HG03045 (cell line): ENCODE measurements around the gene PGBD2.
"Not testable (repeated sequence)": the region's sequence is repeated elsewhere in the genome, so short reads cannot be mapped to it uniquely, and the experiment has no call there.

ENCODE experiments used
- ATAC-seq: cut with Tn5 transposase; IDR thresholded peaks from one replicate; pipeline ENCODE4 v1.9.1; 2021; ENCODE audit warnings: mild to moderate bottlenecking, moderate library complexity; ENCODE audit not compliant: unreplicated experiment

The PGBD2 gene

DNA sequence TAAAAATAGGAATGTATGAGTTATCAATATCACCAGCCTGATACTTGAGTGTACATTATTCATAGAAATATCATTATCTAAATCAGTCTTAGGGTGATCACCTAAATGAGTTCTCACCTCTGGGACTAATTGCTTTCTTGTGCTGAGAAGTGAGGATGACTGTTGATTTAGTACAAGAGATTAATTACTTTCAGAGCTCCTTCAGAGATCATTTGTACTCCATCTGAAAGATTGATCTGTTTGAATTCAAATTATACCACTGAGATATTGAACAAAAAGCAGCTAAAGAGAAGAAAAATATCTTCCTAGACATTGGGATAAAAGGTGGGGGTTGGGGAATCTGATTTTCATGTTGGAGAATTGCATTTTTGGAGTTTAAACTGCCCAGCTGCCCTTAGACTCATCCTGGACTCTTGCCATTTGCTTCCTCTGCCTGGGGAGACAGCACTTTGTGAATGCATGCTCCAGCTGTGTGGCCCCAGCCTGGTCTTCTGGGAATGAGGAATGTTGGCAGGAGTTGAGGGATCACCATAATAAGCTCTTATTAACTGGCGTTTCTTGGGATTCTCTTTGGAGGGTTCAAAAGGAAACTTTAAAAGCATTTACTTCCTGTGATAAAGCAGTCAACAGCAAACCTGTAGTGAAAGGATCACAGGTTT is 19.7 kb upstream of the PGBD2 start:
- ATAC-seq, result no peak

DNA sequence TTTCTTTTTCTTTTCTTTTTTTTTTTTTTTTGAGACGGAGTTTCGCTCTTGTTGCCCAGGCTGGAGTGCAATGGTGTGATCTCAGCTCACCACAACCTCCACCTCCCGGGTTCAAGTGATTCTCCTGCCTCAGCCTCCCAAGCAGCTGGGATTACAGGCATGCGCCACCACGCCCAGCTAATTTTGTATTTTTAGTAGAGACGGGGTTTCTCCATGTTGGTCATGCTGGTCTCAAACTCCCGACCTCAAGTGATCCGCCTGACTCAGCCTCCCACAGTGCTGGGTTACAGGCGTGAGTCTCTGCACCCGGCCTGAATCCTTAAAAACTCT is 16.2 kb upstream of the PGBD2 start:
- not testable (repeated sequence) for ATAC-seq

DNA sequence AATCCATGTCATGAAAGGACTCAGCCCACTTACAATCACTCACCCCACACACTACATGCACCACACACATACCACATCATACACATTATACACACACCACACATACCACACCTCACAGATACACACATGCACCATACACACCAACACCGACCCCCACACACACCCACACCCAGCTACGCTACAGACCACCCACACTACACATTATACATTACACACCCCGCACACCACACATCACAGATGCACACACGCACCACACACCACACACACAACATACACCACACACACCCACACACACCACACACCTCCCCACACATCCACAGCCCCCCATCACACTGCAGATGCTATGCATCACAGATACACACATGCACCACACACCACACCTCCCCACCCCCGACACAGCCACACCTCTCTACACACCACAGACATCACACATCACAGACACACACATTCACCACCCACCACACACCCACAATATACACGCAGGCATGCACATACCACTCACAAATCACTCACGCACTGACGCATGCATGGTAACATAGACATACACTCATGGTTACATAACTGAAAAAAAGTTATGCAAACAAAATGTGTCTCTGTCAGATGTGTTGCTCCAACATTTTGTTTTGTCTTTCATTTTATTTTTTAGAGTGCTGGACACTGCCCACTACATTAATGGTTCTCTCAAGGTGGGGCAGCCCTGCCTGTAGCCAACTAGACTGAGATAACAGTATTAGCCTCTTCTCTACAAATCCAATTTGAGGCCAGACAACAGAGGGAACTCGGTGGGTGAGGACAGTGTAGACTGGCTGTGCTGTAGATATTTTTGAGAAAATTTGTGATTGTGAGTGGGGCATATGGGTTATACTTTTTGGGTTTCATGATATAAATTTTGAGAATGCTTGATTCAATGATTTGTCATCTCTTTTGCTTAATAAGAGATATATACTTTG is 15.2 kb upstream of the PGBD2 start:
- no peak for ATAC-seq

DNA sequence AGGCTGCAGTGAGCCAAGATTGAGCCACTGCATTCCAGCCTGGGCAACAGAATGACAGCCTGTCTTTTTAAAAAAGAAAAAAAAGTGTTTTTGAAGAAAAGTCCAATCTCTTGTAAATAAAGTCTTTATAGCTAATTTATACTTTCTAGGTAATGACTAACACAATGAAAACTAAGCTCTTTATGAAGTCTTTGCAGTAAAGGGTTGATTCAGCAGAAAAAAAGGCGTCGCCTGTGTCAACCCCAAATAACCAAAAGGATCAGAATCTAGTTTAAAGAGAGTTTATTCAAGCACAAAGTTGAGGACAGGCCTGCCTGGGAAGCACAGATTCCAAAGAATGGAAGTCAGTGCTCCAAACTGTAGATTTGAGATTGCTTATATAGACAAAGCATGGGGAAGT is 14.3 kb upstream of the PGBD2 start:
- no peak for ATAC-seq

DNA sequence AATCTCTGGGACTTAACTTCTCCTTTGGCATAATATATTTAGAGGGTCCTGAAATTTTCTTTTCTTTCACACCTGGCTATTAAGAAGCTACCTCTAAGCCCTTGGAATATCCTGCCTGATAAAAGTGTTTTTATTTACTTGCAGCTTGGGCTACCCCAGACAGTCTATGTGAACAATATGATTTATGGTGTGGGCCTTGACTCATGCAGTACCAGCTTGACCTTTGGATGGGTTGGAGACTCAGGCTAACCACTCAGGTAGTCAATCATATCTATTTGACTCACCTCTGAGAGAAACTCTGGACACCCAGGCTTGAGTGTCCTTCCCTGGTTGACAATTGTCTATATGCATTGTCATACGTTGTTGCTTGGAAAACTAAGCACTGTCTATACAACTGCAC is 13.4 kb upstream of the PGBD2 start:
- ATAC-seq, result no peak

DNA sequence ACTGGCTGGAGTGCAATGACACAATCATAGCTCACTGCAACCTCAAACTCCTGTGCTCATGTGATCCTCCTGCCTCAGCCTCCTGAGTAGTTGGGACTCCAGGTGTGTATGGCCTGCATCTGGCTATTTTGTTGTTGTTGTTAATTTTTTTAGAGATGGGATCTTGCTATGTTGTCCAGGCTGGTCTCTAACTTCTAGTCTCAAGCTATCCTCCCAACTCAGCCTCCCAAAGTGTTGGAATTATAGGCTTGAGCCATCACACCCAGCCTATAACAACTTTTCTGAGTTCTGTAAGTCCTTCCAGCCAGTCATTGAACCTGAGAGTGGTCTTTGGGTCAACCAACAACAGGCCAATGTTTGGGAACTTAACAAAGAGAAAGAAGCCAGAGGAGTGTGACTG is 11.2 kb upstream of the PGBD2 start:
- ATAC-seq, result no peak

DNA sequence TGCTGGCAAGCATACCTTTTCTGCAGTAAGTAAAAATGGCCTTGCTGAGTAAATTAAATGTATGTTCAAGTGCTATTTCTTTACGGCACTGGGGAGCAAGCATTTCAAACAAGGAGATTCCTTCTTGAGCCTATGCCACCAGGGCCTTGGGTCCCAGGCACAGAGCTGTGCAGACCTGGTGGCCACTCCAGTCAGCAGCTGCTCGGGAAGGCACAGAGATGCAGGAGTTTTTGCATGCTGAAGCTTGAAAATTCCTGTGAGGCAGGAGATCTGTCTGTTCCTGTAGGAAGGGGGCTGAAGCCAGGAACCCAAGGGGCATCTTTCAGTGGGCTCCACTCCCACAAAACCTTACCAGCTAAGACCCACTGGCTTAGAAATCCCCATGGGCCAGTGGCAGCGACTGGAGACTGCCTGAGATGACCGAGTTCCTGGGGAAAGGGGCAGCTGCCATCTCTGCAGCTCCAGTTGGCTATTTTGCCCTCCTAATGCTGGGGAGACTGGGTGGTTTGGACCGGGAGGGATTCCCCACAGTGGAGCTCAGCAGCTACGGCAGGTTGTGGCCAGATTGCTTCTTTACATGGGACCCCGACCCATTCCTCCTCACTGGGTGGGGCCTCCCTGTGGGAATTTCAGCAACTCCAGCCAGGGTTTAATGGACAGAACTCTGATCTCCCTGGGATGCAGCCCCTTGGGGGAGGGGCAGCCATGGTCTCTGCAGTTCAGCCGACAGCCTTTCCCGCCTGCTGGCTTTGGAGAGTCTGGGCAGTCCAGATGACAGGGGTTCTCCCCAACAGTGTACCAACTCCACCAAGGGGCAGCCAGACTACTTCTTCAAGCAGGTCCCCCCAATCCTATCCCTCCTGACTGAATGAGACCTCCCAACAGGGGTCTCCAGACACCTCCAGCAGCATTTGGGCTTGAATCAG is 8.4 kb upstream of the PGBD2 start:
- ATAC-seq, result no peak

DNA sequence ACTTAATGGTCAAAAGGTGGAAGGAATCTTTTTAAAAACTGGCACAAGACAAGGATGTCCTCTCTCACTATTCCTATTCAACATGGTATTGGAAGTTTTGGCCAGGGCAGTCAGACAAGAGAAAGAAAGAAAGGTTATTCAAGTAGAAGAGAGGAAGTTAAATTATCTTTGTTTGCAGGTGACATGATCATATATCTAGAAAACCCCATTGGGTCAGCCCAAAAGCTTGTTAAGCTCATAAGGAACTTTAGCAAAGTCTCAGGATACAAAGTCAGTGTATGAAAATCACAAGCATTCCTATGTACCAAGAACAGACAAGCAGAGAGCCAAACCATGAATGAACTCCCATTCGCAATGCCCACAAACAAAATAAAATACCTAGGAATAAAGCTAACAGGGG is 5.4 kb upstream of the PGBD2 start:
- ATAC-seq, result no peak

DNA sequence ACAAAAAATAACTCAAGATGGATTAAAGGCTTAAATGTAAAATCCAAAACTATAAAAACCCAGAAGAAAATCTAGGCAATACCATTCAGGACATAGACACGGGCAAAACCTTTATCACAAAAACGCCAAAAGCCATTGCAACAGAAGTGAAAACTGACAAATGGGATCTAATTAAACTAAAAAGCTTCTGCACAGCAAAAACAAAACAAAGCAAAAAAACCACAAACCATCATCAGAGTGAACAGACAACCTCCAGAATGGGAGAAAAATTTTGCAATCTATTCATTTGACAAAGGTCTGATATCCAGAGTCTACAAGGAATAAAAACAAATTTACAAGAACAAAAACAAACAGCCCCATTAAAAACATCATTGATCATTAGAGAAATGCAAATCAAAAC is 4.5 kb upstream of the PGBD2 start:
- no peak for ATAC-seq

DNA sequence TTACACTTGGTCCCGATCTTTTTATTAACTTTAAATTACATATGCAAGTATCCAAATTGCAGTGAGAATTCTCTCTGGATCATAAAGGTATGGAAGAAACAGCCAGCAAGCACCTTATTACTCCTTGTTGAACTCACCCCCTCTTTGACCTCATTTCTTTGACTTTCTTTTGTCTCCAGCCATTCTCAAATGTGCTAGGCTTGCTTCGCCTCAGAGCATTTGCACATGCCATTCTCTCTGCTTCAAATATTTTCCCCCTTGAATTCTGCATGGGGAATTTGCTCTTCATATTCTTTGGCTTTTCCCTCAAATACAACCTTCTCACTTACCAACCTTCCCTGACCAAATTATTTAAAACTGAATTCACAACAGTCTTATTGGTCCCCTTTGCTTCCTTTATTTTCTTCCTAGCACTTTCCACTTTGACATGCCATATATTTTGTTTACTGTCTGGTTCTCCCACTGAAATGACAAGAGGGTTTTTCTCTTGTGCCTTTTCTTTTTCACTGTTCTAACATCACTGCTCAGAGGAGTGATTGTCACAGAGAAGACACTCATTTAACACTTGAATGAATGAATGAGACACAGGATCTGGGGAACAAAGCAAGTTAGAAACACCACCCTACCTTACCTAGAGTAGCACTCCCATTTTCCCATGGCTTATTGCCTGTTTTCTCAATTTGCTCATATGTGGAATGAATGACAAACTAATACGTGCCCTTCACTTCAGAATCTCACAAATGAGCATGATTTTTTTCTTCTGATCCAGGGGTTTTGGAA is 1.4 kb upstream of the PGBD2 start:
- ATAC-seq, result no peak

DNA sequence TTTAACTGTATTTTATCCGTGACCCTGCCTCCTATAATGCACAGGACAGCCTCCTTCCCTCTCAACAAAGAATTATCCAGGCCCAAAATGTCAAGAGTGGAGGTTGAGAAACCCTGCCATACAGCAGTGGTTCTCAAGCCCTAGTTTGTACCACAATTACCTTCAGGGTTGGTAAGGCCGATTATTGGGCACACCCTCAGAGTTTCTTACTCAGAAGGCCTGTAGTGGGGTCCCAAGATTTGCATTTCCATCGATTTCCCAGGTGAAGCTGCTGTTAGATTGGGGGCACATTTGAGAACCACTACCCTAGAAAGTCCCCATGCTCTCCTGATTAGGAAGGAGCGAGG is 400 bp upstream of the PGBD2 start:
- ATAC-seq, result no peak

DNA sequence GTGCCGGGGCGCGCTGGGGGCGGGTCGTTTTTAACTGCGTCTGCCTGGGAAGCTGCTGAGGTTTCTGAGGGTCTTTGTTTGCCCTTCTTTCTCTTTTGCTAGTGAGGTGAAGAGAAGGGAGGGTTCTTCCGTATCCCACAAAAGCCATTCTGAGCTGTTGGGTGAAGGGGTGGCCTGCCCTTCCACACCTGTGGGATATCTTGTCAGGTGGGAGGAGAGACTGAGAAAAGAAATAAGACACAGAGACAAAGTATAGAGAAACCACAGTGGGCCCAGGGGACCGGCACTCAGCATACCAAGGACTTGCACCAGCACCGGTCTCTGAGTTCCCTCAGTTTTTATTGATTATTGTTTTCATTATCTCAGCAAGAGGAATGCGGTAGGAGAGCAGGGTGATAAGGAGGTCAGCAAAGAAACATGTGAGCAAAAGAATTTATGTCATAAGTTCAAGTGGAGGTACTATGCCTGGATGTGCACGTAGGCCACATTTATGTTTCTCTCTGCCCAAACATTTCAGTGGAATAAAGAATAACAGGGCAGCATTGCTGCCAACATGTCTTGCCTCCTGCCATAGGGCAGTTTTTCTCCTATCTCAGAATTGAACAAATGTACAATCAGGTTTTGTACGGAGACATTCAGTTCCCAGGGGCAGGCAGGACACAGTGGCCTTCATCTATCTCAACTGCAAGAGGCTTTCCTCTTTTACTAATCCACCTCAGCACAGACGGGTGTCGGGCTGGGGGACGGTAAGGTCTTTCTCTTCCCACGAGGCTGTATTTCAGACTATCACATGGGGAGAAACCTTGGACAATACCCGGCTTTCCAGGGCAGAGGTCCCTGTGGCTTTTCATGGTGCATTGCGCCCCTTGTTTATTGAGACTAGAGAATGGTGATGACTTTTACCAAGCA is 972 bp downstream of the PGBD2 start:
- ATAC-seq, result peak; percentile 13

DNA sequence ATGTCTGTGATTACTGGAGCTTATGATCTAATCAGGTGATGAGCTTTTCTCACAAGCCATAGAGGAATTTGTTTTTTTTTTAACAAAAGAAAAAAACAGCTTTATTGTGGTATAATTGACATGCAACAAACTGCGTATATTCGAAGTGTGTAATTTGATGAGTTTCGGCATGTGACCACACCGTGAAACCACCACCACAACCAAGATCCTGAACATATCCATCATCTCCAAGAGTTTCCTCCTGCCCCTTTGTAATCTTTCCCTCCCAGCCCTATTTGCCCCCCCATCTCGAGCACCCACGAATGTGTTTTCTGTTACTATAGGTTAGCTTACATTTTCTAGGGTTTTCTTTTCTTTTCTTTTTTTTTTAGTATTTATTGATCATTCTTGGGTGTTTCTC is 4.7 kb downstream of the PGBD2 start:
- ATAC-seq, result no peak

DNA sequence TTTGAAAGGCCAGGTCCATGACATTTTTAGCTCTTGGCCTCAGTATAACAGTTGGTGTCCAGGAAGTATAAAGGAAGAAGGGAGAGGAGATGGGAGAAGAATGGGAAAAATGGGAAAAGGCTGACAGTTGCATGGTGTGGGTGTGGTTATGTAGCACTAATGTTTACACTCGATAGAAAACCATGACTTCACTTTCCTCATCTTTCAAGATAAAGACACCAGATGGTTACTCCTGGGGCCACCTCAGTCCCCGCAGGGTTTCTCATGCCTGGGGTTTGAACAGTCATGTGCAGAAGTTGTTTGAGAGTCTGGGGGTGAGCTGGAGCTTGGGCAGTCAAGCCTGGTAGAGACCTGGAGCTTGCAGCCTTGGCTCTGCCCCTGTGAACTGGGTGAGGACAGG is 7.9 kb downstream of the PGBD2 start:
- no peak for ATAC-seq

DNA sequence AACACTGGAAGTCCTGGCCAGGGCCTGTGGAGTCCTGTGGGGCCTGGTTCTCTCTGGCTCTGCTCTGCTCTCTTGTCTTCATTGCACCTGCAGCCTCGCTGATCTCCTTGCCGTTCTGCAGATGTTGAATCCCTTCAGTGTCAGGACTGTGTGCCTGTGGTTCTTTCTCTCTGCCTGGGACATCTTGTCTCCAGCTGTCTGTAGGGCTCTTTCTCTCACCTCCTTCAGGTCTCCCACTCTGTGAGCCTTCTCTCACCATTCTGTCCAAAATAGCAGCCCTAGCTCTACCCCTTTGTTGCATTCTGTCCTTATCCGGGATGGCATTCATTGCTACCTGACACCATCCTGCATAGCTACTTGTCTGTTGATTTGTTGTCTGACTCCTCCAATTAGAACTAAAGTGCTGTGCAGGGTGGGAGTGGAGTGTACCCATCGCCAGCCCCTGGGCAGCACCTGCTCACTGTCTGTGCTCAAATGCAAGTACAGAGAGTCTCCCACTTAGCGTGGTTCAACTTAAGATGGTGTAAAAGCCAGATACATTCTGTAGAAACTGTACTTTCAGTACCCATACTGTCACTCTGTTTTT is 8.9 kb downstream of the PGBD2 start:
- ATAC-seq, result no peak

DNA sequence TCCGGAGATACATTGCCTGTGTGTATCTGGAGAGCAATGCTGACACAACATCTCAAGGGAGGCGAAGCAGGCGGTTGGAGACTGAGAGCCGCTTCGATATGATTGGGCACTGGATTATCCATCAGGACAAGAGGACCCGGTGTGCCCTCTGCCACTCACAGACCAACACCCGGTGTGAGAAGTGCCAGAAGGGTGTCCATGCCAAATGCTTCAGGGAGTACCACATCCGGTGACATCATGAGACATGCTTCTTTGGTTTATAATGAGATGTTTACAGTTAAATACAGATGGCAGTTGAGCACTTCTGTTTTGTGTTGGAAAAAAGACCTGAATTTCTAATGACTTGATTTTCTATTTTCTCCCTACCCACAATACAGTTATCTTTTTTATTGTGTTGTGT is 12.1 kb downstream of the PGBD2 start:
- no peak for ATAC-seq

DNA sequence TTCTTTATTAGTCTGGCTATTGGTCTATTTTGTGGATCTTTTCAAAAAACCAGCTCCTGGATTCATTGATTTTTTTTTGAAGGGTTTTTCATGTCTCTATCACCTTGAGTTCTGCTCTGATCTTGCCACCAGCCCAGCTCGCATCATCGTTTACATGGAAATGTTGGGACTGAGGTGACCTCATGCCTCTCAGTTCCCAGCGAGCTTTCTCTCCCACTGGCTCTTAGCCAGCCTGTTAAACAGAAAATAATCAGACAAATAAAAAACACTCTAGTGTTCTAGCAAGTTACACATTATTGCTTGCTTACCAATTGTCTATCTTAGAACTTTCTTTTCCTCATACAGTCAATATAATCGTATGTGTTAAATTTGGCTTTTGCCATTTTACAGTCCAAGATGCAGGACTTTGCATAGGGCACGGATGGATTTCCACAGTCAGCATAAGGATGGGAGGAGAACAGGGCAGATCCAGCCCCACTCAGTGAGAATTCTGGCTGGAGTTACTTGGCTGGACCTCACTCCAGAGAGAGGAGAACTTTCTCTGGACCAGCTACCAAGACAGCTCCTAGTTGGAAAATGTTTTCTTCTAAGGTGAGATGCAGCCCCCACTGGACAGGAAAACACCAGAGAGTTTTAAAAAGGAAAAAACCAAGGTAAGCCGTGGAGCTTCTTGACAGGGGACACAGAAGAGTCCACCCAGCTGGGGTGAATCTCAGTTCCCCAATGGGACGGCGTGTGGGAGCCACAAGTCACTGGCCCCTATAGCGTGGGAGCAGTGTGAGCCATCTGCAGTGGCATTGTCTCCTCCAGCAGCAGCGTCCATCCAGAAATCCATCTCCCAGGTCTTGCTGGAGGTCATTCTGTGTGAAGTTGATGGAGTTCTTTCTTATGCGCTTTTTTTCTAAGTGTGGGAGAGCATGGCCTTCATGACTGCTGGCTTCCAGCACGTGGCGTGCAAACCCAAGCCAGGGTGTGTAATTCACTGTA is 17.6 kb downstream of the PGBD2 start:
- no peak for ATAC-seq
